ELF-1 (cell line): Measurements from ENCODE around the gene LTB4R2.
A peak's percentile ranks its signal among the peaks of the same experiment; 100 is the strongest.
"Not testable (repeated sequence)": the region's sequence is repeated elsewhere in the genome, so short reads cannot be mapped to it uniquely, and the experiment has no call there.

ENCODE experiments used
- DNase-seq: peaks from one replicate; pipeline ENCODE4 v3.0.0-alpha.2; 2016; ENCODE audit warnings: low read depth, low spot score

LTB4R2 gene

GRCh38 chr14:24317141-24317928 lies 7.4 kb downstream of the LTB4R2 start:
- peak; percentile 16 for DNase-seq

GRCh38 chr14:24321212-24321975 lies 11.5 kb downstream of the LTB4R2 start:
- DNase-seq, result peak; percentile 60

- DNase-seq, result no peak
Observed at GRCh38 chr14:24322672-24323071, 12.7 kb downstream of the LTB4R2 start.

GRCh38 chr14:24323341-24323740 lies 13.4 kb downstream of the LTB4R2 start:
- DNase-seq, result no peak

- no peak for DNase-seq
Observed at GRCh38 chr14:24324024-24324423, 14.1 kb downstream of the LTB4R2 start.

GRCh38 chr14:24325041-24325530 lies 15.1 kb downstream of the LTB4R2 start:
- DNase-seq, result no peak

- DNase-seq, result no peak
Observed at GRCh38 chr14:24325963-24326362, 16.0 kb downstream of the LTB4R2 start.

GRCh38 chr14:24327303-24327702 lies 17.4 kb downstream of the LTB4R2 start:
- DNase-seq, result no peak

- not testable (repeated sequence) for DNase-seq
Observed at GRCh38 chr14:24327914-24328313, 18.0 kb downstream of the LTB4R2 start.

GRCh38 chr14:24329073-24329663 lies 19.2 kb downstream of the LTB4R2 start:
- DNase-seq, result no peak

- DNase-seq, result no peak
Observed at GRCh38 chr14:24329736-24330135, 19.8 kb downstream of the LTB4R2 start.

- DNase-seq, result no peak
Observed at GRCh38 chr14:24330973-24331674, 21.2 kb downstream of the LTB4R2 start.

GRCh38 chr14:24331731-24332267 lies 21.9 kb downstream of the LTB4R2 start:
- no peak for DNase-seq

- DNase-seq, result peak; percentile 82
Observed at GRCh38 chr14:24332268-24332993, 22.5 kb downstream of the LTB4R2 start.

GRCh38 chr14:24334431-24335291 lies 24.7 kb downstream of the LTB4R2 start, which contains the start of gene ADCY4:
TSS of gene ADCY4 (minus strand) at chr14:24335071. CDS start at chr14:24334652, 419 bp downstream.
- peak; percentile 44 for DNase-seq

- peak; percentile 64 for DNase-seq
Observed at GRCh38 chr14:24335461-24336171, 25.7 kb downstream of the LTB4R2 start.

- no peak for DNase-seq
Observed at GRCh38 chr14:24337144-24337823, 27.3 kb downstream of the LTB4R2 start.

- no peak for DNase-seq
Observed at GRCh38 chr14:24337824-24338175, 27.9 kb downstream of the LTB4R2 start.
